Retinal pigment epithelial cell (primary cell): ENCODE measurements around the gene NAA50.

Source experiments
- DNase-seq: peaks from one replicate; pipeline ENCODE4 v3.0.0-alpha.2; 2010; ENCODE audit warnings: low read depth
- H3K4me3 ChIP-seq: 2 replicates; pipeline ENCODE4 v1.5.1; 2011; ENCODE audit warnings: mild to moderate bottlenecking, low read length, control low read depth, moderate library complexity
- CTCF ChIP-seq: conservative IDR thresholded peaks from 2 replicates; pipeline ENCODE4 v1.5.1; 2011; ENCODE audit warnings: low read depth, low read length, control low read depth, inconsistent platforms

Gene NAA50

GRCh38 chr3:113719758-113720157 lies 26.3 kb downstream of the NAA50 start:
- H3K4me3 ChIP-seq, result no peak overlapping the region

GRCh38 chr3:113719294-113719693 lies 26.8 kb downstream of the NAA50 start:
- no peak for DNase-seq
- H3K4me3 ChIP-seq, result no peak overlapping the region
- TF ChIP-seq CTCF, result no peak

More at GRCh38 chr3:113719758-113720157, 26.3 kb downstream of the NAA50 start:
- no peak for DNase-seq
- no peak for TF ChIP-seq CTCF

GRCh38 chr3:113717818-113718217 lies 28.2 kb downstream of the NAA50 start:
- no peak for DNase-seq
- H3K4me3 ChIP-seq, result no peak overlapping the region
- no peak for TF ChIP-seq CTCF

DNA sequence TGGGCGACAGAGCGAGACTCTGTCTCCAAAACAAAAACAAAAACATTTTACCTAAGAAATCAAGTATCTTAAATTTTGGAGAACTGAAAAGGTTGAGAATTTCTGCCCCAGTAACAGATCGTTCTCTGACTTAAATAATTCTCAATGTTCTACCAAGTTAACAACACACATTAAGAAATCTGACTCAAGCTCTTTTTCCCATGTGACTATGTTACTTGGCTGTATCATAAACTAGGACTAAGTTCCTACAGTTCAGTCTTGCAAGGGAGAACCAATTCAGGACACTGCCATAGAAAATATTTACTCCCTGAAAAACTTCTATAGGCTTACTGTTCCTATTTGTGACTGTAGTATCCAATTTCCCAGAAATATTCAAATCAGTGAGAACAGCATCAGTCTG lies 28.7 kb downstream of the NAA50 start:
- DNase-seq, result no peak
- H3K4me3 ChIP-seq, result no peak overlapping the region
- TF ChIP-seq CTCF, result no peak

- no peak overlapping the region for H3K4me3 ChIP-seq
- no peak for DNase-seq
- TF ChIP-seq CTCF, result no peak
Observed at GRCh38 chr3:113714702-113715101, 31.3 kb downstream of the NAA50 start.

- no peak for DNase-seq
- no peak for TF ChIP-seq CTCF
Observed at GRCh38 chr3:113712129-113712528, 33.9 kb downstream of the NAA50 start.

GRCh38 chr3:113707835-113708234 lies 38.2 kb downstream of the NAA50 start:
- no peak for DNase-seq
- no peak for TF ChIP-seq CTCF
- no peak overlapping the region for H3K4me3 ChIP-seq

More at GRCh38 chr3:113712129-113712528, 33.9 kb downstream of the NAA50 start:
- H3K4me3 ChIP-seq, result no peak overlapping the region
